Ovary (tissue), 9 donors: Measurements from ENCODE around the gene POU2AF2. TPM values are rescaled to one million over a fixed set of nuclear protein-coding genes. Genes with fewer than 3 reads are reported as not detected.

Source experiments
- DNase-seq, 5 donors: peaks; one replicate each; pipeline ENCODE4 v3.0.0-alpha.2; 2019 to 2020
- H3K27ac ChIP-seq, 2 donors: fragments of 200-600 bp; one replicate each; pipeline versions ENCODE4 v1.5.1 to v1.8.0; 2019 to 2022
- H3K27me3 ChIP-seq: fragments of 200-600 bp; one replicate; pipeline ENCODE4 v1.8.0; 2022
- H3K36me3 ChIP-seq: fragments of 200-600 bp; sonication (generic); one replicate; pipeline ENCODE4 v1.5.1; 2019
- H3K4me1 ChIP-seq: one replicate; pipeline ENCODE4 v1.8.1; 2013; ENCODE audit warnings: mild to moderate bottlenecking, moderate library complexity; ENCODE audit not compliant: insufficient read depth
- H3K4me3 ChIP-seq: fragments of 200-600 bp; sonication (generic); one replicate; pipeline ENCODE4 v1.5.1; 2017
- H3K9me3 ChIP-seq, 2 donors: fragments of 200-600 bp in 1 of 2; sonication (generic) in 1 of 2; one replicate each; pipeline versions ENCODE4 v1.5.1 to v1.8.1; 2013 to 2019; ENCODE audit warnings: mild to moderate bottlenecking in 1 of 2, moderate library complexity in 1 of 2
- CTCF ChIP-seq, 3 donors: fragments of 450-650 bp in 2 of 3; fragments of 200-600 bp in 1 of 3; IDR thresholded peaks; one replicate each; pipeline versions ENCODE4 v1.5.1 to v1.8.0; 2016 to 2022; ENCODE audit warnings: antibody characterized with exemption in 3 of 3, mild to moderate bottlenecking in 1 of 3
- EP300 ChIP-seq: sonication (generic); formaldehyde crosslinking; IDR thresholded peaks from one replicate; pipeline ENCODE4 v1.6.1; 2017; ENCODE audit warnings: antibody characterized with exemption
- POLR2A ChIP-seq: fragments of 450-650 bp; IDR thresholded peaks from one replicate; pipeline ENCODE4 v1.6.1; 2017; ENCODE audit warnings: antibody characterized with exemption, mild to moderate bottlenecking, moderate library complexity
- WGBS, 3 donors: extraction: QIAGEN DNeasy Blood & Tissue Kit in 1 of 3; methylation state at CpG; one replicate each; pipeline versions ENCODE4 v1.1.5 to v1.1.7; 2013 to 2017; 5-methylcytosine and 5-hydroxymethylcytosine counted together
- intact Hi-C, 4 donors: fragments of 100-400 bp; cut with DNase I; formaldehyde crosslinking; loops; one replicate each; pipeline versions ENCODE4 v1.11.0 to v1.15.1; 2022 to 2023
- polyA plus RNA-seq, 2 donors: library from polyadenylated mRNA; stranded (reverse); fragments of 200-250 nt in 1 of 2; fragments of 350-450 nt in 1 of 2; fragmentation: Illumina TruSeq in 1 of 2; extraction: RNeasy Lipid Tissue Mini Kit (QIAGEN cat#74804) in 1 of 2; gene quantifications; one replicate each; pipeline ENCODE4 v1.2.3, GENCODE V29; 2013 to 2014
- total RNA-seq, 7 donors: library from RNA; depleted of rRNA in 2 of 7; stranded (reverse); fragments of >200 nt in 2 of 7; fragmentation: NEBNext Ultra II Directional in 3 of 7; extraction: Animal tissue kit (Norgen Biotek cat#: 25700) in 3 of 7; gene quantifications; one replicate each; pipeline versions ENCODE4 v1.1.0 to v1.2.4, GENCODE V29; 2016 to 2023
- donor health status: DM: no; HTN: no; CAD: no; lungs with moderate emphysema.
- donor health status: DM: no; HTN: no; CAD: no.
- donor health status: Bipolar disorder and iron deficiency.
- donor health status: DM: yes; HTN: yes; CAD: no.
- donor health status: DM: no; HTN: no; CAD: no.
- donor health status: DM: yes; HTN: yes; CAD: no.

Gene POU2AF2
- total and polyA plus RNA-seq, 9 donors, result 0.07 to 1.8 (median 0.30) TPM; not detected in 2

GRCh38 chr11:111320728-111321568 is 75.4 kb downstream of the POU2AF2 start:
- Histone ChIP-seq H3K4me3 (no peak overlapping the region), H3K9me3 (no peaks in the 10 kb centered on the region), H3K27ac (no peak overlapping the region), H3K36me3 (no peaks in the 10 kb centered on the region), H3K27me3 (no peaks in the 10 kb centered on the region), H3K4me1 (peaks cover 8% of the 10 kb centered on the region)
- intact Hi-C loops, result no loop called here
- 71 to 85% (median 74%) methylated on average over 5 of the region's 5 CpGs for WGBS, 3 donors
- TF ChIP-seq CTCF (IDR thresholded peaks at IDR 0.05) (no peak), POLR2A (no peak)
- no peak for DNase-seq

GRCh38 chr11:111322534-111322933 is 77.0 kb downstream of the POU2AF2 start:
- intact Hi-C loops, result no loop called here
- 95 to 99% (median 96%) methylated on average over 2 of the region's 2 CpGs for WGBS, 3 donors

GRCh38 chr11:111324277-111324720 is 78.8 kb downstream of the POU2AF2 start:
- Histone ChIP-seq H3K27ac (peak overlapping the region; percentile 18 to 42), H3K4me1 (peaks cover 13% of the 10 kb centered on the region), H3K9me3 (no peaks in the 10 kb centered on the region), H3K27me3 (no peaks in the 10 kb centered on the region), H3K36me3 (no peaks in the 10 kb centered on the region), H3K4me3 (no peak overlapping the region)
- intact Hi-C loops, result no loop called here
- DNase-seq, result no peak
- TF ChIP-seq POLR2A (no peak), CTCF (IDR thresholded peaks at IDR 0.05) (no peak), EP300 (no peak)
- 6 to 10% (median 8%) methylated on average over 5 of the region's 5 CpGs for WGBS, 3 donors

More at GRCh38 chr11:111322534-111322933, 77.0 kb downstream of the POU2AF2 start:
- H3K9me3 ChIP-seq, result no peaks in the 10 kb centered on the region
- no peak overlapping the region for H3K4me3 ChIP-seq
- H3K36me3 ChIP-seq, result no peaks in the 10 kb centered on the region
- no peak overlapping the region for H3K27ac ChIP-seq
- peaks cover 8% of the 10 kb centered on the region for H3K4me1 ChIP-seq
- no peaks in the 10 kb centered on the region for H3K27me3 ChIP-seq
- no peak for TF ChIP-seq POLR2A
- no peak for TF ChIP-seq EP300
- TF ChIP-seq CTCF (IDR thresholded peaks at IDR 0.05), result no peak
- DNase-seq, result no peak

DNA sequence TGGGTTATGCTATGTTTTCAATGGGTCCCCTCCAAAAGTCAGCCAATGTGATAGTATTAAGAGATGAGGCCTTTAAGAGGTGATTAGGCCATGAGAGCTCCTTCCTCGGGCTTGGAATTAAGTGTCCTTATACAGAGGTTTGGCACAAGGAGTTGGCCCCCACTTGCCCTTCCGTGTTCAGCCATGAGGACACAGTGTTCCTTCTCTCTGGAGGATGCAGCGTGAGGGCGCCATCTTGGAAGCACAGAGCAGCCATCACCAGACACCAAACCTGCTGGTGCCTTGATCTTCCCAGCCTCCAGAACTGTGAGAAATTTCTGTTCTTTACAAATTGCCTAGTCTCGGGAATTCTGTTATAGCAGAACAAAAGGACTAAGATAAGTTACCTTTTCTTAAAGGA is 79.7 kb downstream of the POU2AF2 start:
- intact Hi-C loops, result no loop called here
- Histone ChIP-seq H3K27ac (no peak overlapping the region), H3K9me3 (no peaks in the 10 kb centered on the region), H3K36me3 (no peaks in the 10 kb centered on the region), H3K27me3 (no peaks in the 10 kb centered on the region), H3K4me3 (no peak overlapping the region), H3K4me1 (peaks cover 14% of the 10 kb centered on the region)
- DNase-seq, result no peak
- no peak for TF ChIP-seq POLR2A
- TF ChIP-seq EP300, result no peak
- no peak for TF ChIP-seq CTCF (IDR thresholded peaks at IDR 0.05)
- 82 to 90% (median 86%) methylated on average over 5 of the region's 5 CpGs for WGBS, 3 donors
